Activated effector memory CD4-positive, alpha-beta T cell treated with anti-CD3 and anti-CD28 coated beads, Interleukin-2, amount 50 U/mL, for 16 hours (primary cell): ENCODE results near the gene ASTN2.
"Not testable (repeated sequence)": the region's sequence is repeated elsewhere in the genome, so short reads cannot be mapped to it uniquely, and the experiment has no call there.

Experiments
- DNase-seq: peaks from one replicate; pipeline ENCODE4 v3.0.0-alpha.2; 2020

Gene ASTN2

DNA sequence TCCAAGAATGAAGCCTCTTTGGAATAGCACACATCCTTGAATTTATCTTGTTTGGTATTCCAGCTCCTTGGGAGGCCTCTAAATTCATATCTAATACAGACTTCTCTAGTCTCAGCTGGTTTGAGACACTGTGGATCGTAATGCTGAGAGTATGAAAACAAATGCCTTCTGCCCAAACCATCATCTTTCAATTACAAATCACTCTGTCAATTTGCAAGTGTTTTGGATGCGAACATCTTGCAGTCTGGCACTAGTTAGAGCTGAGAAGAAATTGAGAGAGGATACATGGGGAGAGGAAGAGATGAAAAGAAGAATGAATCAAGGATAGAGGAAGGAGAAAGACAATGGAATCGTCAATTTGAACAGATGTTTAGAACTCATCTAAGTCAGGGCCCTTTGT, 342.6 kb downstream of the ASTN2 start:
- no peak for DNase-seq

DNA sequence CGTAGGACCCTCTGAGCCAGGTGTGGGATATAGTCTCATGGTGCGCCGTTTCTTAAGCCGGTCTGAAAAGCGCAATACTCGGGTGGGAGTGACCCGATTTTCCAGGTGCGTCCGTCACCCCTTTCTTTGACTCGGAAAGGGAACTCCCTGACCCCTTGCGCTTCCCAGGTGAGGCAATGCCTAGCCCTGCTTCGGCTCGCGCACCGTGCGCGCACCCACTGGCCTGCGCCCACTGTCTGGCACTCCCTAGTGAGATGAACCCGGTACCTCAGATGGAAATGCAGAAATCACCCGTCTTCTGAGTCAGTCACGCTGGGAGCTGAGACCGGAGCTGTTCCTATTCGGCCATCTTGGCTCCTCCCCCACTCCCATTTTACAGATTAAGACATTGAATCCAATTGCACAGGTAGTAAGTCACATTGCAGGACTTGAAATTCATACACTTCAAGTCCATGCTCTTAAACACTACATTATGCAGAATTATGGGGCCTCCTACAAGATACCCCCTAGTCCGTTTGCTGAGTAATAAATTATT, 343.1 kb downstream of the ASTN2 start:
- not testable (repeated sequence) for DNase-seq

DNA sequence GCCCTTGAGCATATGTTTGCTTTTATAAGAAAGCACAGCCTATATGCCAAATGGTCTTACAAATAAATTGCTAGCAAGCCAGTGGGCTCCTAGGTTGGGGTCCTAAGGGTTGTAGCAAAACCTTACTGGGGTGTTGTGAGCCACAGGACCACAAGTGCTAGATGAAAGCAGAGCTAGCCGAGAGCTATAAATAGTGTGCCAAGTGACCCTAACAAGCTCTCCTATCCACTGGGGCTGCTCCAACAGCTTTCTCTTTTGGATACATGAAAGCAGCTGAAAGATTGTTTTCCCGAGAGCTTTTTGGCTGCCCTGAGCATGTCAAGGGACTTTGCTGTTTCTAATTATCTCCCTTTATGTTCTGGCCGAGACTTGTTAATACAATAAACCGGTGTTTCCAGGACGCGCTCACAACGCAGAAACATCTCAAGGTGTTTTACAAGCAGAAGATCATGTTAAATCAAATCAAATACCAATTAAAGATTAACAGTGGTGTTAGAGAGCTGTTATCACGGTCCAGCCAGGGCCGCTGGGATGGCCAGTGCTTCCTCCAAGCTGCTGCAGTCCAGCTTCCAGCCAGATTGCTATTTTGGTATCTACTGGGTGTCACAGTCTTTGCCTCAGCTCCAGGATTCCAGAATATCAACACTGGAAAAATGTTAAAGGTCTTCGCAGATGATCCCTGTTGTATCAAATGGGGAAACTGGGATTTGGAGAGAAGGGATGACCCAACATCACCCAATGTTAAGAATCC, 351.0 kb downstream of the ASTN2 start:
- no peak for DNase-seq

DNA sequence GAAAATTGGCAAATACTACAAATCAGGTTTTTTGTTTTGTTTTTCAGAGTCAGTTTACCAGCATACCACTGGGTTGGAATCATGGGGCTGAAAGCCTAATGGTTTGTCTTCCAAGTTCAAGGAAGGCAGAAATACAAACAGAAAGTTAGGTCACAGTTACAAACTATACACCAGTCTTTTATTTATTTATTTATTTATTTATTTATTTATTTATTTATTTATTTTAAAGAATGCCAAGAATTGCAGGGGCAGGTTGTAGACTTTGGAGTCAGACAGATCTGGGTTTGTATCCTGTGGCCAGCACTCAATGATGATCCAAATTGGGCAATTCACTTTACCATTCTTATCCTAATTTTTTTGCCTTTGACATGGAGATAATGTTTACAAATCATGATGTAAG, 353.9 kb downstream of the ASTN2 start:
- DNase-seq: no peak

DNA sequence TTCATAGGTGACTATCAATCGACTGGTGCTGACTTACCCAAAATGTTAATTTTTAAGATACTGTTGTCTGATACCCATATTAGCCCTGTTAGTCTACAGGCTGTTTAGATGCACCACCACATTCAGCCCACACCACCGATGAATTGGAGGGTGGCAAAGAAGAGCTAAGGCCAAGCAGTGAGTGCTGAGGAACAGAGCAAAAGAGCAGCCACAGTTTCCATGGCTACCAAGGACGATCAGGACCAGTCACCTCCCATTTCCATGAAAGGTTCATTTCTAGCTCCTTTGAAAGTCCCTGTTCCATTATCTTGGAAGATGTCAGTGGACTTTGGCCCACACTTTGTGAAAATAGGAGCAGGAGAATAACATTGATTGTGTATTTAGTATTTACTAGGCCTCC, 364.9 kb downstream of the ASTN2 start:
- no peak for DNase-seq

DNA sequence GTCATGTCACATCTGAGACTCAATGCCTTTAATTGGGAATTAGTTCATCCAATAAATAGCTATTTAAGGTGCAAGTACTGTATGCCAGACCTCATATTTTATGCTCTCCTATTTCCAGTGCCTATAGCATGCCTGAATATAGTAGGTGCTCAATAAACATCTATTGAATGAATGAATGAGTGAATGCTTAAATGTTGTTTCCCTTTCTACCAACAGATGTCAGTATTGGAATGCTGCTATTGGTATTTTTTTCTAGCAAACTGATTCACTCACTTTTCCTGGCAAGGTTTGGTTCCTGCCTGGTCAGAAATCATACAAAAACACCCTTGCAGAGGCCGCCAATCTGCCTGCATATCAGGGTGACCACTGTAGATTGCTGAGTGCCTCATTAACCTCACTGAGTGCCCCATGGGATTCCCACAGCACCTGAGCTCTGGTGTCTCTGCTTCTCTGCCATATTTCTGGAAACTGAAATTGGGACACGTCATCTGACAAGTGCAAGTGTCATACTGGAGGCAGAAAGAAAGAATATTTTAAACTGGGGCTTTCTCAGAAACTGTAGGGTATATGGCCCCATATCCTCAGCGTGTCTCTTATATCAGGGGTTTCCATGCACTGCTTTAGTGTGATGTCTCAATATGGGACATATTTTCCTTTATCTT, 368.1 kb downstream of the ASTN2 start:
- DNase-seq: no peak

DNA sequence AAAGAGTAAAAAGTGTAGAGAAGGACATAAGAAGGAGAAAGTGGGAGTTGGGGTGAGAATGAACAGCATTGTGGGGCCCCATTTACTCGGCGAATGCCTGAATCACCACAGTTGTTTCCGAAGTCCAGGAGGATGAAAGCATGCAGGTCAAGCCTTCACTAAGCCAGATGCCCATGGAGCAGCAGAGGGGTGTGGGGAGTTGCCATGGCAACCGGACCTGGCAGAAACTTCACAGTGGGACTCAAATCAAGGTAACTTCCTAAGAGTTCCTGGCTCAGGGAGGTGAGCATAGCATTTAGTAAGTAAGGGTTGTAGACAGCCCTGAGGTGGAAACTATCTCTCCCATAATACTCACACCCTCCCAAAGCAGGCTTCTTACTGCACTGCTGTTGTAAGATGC, 370.6 kb downstream of the ASTN2 start:
- no peak for DNase-seq

DNA sequence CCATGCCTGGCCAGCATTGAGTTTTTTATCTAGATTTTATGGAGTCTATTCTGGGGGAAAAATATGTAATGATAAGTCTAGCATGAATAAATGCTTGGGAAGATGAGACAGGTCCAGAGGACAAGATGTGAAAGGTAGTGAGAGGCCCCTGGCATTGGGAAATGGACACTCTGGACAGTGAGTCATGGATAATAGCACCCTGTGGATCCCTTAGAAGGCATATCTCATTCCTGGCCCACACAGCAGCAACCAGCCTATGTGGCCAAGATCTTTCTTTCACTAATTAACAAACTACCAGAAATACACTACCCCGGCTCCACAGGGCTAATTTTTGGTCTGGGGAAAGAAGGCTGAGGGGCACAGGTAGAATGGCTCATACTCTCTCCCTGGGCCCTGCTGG, 371.7 kb downstream of the ASTN2 start:
- no peak for DNase-seq

DNA sequence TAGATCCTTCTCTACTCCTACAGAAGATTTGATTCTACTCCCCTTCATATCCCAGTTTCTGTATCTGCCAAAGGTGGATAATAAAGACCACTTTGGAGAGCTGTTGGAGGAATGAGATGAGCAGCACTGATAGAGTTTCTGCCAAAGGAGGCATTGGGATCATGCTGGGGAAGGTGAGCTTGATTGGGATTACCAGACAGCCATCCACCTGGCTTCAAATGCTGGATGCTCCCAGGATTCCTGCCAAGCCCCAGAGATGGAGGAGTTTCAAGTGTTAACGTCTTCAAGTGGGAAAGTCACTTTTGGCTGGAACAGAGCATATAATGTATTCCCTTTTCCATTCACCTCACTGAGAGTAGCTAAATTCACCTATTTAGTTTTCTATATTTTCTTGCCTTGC, 379.3 kb downstream of the ASTN2 start:
- DNase-seq: no peak

DNA sequence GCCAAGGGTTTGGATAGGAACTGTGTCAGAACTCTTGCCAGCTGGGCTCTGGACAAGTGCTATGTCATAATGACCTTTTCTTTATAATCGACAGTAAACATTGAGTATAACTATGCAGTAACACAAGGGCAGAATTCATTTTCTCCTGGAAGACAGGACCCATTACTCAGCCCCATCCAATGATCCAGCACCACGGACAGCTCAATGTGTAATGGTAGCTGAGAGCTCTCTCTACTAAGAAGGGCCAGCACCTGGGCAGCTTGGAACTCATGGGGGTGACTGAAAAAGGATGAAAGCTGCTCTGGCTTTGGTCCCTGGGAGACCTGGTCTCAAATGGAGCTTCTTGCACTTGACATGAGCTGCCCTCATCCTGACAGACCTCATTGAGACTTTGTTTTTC, 380.0 kb downstream of the ASTN2 start:
- DNase-seq: no peak

DNA sequence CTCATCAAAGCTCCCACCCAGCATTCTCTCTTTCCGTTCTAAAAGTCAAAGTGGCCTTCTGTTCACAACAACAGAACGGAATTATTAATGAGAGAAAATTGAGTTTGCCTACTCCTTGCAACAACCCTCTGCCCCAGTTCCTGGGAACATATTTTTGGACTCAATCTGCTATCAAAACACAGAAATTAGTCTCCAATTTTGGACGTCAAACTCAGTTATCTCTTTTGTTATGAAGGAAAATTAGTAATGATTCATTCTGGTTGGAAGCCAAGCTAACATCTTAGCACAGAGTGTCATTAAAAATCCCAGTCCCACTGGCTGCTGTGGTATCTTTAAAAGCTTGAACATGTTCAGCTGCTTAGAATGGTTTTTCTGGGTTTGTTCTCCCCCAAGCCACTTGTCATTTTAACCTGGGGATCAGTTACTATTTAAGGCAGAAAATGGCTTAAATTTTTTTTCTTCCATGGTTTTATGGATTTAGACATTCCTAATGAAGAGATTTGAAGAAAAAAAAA, 384.5 kb downstream of the ASTN2 start:
- DNase-seq: no peak

DNA sequence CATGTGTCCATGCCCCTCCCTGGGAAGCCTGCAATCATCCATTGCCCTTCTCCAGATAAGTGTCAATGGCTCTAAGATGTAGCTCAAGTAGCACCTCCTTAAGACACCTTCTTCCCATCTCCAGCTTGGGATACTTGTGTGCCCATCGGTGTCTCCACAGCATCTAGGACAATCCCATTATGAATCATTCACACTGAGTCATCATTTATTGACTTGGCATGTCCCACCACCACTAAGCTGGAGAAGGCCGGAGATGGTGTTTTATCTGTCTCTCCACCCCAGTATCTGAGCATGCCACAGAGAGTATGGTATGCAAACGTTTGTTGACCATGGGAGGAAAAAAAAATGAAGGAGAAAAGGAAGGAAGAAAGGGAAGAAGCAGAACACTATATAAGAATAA, 385.5 kb downstream of the ASTN2 start:
- no peak for DNase-seq

DNA sequence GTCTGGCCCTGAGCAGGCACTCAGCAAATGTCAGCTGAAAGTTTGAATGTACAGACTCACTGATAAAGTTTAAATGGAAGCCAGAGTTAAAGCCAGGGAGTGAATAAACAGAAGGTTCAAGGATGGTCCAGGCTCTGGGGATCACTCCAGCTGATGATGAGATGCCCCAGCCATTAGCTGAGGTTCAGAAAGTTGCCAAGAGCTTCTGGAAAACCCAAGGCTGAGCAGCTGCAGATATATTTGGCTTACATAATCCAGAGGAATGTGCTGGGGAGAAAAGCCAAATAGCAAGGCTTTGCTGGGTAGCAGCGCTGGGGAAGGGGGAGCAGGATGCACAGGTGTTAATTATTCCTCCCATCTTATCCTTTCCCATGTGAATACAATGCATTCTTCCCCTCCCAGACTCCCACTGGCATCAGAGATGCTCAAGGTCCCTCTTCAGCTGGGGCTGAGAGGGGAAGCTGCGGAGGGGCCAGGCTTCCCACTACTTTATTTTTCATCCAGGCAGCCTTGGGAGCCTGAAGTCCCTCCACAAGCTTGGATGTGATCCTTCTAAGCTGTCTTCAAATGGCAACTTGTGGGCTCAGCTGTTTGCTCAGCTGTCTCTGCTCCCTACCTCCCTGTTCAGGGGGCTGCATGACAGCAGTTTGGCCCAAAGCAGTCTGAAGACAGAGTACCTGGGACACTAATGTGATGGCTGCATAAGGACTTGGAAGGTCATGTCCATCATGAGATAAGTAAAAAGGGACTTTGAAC, 386.6 kb downstream of the ASTN2 start:
- DNase-seq: no peak

DNA sequence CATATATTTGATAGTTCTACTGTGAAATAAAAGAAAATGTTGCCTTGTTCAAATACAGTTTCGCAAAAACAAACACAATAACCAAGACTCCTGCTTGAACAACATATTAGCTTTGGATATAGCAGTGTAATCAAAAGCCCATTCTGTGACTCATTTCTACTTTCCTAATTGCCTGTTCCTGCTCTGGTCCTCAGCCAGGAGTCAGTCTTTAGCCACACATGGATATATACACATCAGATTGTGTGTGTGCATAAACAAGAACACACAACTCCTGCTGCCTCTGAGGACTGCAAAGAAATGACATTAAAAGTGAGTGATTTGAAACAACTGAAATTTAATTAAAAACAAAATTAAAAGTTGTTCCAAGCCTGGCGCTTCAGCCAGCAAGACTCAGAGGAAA, 393.0 kb downstream of the ASTN2 start:
- DNase-seq: no peak

DNA sequence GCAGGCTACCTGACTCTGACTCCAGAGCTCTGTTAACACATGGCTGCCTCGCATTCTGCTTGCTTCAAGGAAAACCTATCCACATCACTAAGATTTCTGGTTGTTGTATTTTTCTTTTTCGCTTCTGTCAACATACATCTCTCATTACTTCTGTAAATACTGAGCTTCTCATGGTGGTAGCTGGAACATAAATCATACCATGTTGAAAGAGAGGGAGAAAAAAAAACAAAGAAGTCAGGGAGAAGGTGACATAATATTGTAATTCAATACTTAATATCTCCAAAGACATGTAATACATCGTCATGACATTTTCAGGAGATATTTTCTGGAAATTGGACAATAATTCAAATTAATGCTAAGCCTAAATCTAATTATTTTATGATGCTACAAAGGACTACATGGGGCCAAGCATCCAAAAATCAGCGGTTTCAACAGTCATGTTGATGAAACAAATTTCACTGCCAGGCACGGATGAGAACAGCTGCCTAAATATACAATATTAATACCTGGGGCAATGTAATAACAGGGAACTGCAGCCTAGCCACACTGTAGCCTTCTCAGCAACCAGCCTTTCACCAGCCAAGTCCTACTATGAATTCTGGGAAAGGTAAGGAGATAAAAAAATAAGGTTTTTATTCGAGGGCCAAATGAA, 395.8 kb downstream of the ASTN2 start:
- DNase-seq: no peak

DNA sequence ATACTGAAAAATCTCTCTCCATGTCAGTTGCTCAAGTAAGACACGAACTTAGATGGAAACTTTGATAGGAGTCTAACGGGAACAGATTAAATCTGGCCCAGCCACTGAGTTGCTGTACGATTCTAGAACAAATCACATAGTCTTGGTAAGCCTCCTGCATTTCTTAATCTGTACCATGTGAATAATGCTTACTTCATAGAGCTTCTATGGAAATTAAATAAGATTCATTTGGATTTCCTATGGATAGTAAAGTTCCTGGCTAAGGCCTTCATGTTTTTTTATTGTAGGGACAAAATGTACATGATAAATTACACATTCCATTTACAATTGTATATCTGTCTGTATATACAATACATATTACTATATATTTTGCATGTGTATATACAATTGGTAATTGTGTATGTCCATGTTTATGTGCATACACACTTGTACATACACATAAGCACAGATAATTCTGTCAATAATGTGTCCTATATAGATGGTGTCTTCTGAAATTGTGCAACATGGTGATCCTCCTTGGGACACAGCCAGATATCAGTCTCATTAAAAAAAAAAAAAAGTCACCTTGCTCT, 397.4 kb downstream of the ASTN2 start:
- DNase-seq: no peak

DNA sequence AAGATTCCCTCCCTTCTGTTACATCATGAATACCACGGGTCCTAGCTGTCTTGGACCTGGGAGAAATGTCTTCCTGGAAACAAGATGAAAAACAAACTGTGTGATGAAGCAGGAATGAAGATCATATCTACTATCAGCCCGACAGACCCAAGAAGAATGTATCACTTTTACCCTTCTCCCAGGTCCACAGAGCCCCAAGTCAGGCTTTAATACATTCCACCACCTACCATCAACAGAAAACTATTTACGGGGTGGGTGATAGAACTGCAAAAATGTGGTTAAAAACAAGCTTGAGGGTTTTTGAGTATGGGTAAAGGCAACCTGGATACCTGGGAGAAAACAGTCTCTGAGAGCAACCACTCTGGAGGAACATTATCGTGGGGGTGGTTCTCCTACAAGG, 400.8 kb downstream of the ASTN2 start:
- no peak for DNase-seq

DNA sequence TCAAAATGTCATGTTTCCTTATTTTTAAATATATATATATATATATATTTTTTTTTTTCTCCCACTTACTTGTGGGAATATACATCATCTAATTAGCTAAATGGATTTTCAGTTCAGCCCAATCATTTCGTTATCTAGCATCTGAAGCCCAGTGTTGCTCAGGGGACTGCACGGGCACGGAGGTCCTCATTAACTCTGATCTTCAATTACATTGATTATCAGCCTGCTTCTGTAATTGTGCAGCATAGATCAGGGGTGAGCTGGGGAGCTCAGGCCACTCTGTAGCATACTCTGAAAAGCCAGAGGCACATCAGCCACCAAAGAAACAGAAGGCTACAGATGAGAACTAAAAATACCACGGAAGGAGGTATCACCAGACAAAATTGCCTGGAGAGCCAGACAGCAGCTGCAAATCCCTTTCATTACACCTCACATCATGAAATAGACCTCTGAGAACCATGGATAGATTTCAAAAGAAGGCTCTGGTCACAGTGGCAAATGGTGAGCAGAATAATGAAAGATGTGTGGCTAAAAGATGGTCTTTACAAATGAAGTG, 401.3 kb downstream of the ASTN2 start:
- no peak for DNase-seq

DNA sequence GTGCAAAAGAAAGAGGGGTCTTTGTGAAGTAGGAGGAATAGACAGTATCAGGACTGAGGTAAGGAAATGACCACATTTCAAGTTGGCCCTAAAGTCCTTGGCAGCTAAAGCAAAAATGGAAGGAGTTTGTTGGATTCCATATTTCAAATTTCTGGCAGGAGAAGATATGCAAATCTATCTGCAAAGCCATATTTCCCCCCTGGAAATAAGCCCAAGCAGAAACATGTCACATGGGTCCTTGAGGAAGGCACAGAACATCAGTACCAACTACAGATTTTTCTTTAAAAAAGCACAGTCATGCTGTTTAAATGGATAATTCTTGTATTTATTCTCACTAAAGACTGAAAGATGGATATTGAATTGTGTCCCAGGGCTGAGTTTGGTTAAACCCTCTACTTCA, 404.8 kb downstream of the ASTN2 start:
- DNase-seq: no peak

DNA sequence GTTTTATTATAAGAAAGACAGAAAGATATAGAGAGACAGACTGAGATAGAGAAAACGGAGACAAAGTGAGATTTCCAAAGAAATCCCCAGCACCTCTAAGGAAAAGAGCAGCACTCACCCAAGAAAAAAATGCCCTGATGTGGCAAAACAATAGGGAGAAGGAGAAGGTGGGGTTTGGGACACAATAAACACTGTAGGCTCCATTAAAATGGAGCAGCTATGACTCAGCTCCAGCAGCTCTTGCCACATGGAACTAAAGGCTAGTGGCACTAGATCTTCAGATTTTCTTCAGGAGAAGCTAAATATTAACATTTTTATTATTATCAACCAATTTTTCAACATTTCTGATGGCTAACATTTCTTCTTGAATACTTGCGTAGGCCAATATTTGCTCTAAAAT, 406.0 kb downstream of the ASTN2 start:
- no peak for DNase-seq

DNA sequence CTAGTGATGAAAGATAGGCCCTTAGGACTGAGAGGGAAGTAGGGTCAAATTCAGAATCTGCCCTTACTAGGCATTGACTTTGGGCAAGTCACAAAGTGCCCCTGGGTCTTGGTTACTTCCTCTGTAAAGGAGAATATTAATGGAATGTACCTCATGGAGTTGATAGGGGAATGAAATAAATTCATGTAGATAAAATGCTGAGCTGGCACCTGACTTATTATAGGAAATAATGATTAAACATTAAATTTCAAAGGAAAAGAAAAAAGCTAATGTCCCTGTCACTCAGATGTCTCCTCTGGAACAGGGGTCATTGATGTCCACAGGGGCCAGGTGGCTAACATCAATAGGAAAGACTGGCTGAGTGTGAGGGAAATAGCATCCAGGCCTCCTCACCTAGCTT, 406.4 kb downstream of the ASTN2 start:
- no peak for DNase-seq

DNA sequence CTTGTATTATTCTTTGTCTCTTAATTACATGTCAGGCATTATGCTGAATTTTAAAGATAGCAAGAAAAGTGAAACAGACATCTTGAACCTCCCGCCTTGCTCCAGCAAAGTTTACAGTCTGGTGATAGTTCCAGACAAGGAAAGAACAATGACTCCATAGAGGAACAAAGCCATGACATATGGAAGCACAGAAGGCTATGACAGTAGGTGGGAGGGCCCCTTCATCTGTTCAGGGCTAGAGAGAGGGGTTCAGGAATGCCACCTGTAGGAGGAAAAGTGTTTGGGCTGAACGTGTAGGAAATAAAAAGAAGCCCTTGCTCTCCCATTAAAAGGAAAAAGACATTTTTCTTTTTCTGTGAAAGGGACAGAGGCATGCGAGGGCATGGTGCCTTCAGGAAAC, 412.2 kb downstream of the ASTN2 start:
- DNase-seq: no peak
